T-helper 2 cell treated with Interferon-gamma antibody and Interleukin-4, amounts not matched to agents 5 μg/mL and 100 μg/mL, for 36 hours (primary cell): Measurements from ENCODE around the gene TSPAN16.
A peak's percentile ranks its signal among the peaks of the same experiment; 100 is the strongest.

ENCODE experiments used
- DNase-seq: peaks from one replicate; pipeline ENCODE4 v3.0.0; 2021; ENCODE audit warnings: low spot score
- H3K27ac Mint-ChIP-seq: one replicate; pipeline ENCODE4 v1.8.0; 2021; ENCODE audit warnings: mild to moderate bottlenecking, mixed read lengths
- H3K27me3 Mint-ChIP-seq: one replicate; pipeline ENCODE4 v1.8.0; 2021; ENCODE audit warnings: low read depth, mixed read lengths
- H3K36me3 Mint-ChIP-seq: one replicate; pipeline ENCODE4 v1.8.0; 2021; ENCODE audit warnings: low read depth, mixed read lengths
- H3K4me1 Mint-ChIP-seq: one replicate; pipeline ENCODE4 v1.8.0; 2021; ENCODE audit warnings: low read depth, mixed read lengths
- H3K4me3 Mint-ChIP-seq: one replicate; pipeline ENCODE4 v1.8.0; 2022; ENCODE audit warnings: mild to moderate bottlenecking, moderate library complexity, mixed read lengths
- H3K9me3 Mint-ChIP-seq: one replicate; pipeline ENCODE4 v1.8.0; 2021; ENCODE audit warnings: mixed read lengths

TSPAN16 gene

GRCh38 chr19:11295665-11296245, at the start of gene TSPAN16:
Gene TSPAN16, plus strand, starts transcription at chr19:11296160. Its CDS starts 138 bp downstream, at chr19:11296298.
- no peaks in the 10 kb centered on the region for H3K9me3 Mint-ChIP-seq
- DNase-seq = no peak
- peaks cover 31% of the 10 kb centered on the region for H3K27me3 Mint-ChIP-seq
- no peak within 1 kb of the TSS for H3K4me3 Mint-ChIP-seq
- H3K36me3 Mint-ChIP-seq = no peaks in the 10 kb centered on the region
- no peak within 1 kb of the TSS for H3K27ac Mint-ChIP-seq
- H3K4me1 Mint-ChIP-seq = peaks cover 7% of the 10 kb centered on the region

- no peak for DNase-seq
- Mint-ChIP-seq H3K27ac (no peak overlapping the region), H3K27me3 (peaks cover 2% of the 10 kb centered on the region), H3K4me1 (peaks cover 3% of the 10 kb centered on the region), H3K9me3 (no peaks in the 10 kb centered on the region), H3K4me3 (no peak overlapping the region), H3K36me3 (no peaks in the 10 kb centered on the region)
These were observed 49.0 kb upstream of the TSPAN16 start for GRCh38 chr19:11246941-11247340.

- H3K4me1 Mint-ChIP-seq = peaks cover 3% of the 10 kb centered on the region
These were observed 48.6 kb upstream of the TSPAN16 start for GRCh38 chr19:11247391-11247790.

GRCh38 chr19:11247934-11248333, 48.0 kb upstream of the TSPAN16 start:
- Mint-ChIP-seq H3K36me3 (no peaks in the 10 kb centered on the region), H3K4me3 (no peak overlapping the region), H3K27ac (no peak overlapping the region), H3K4me1 (peaks cover 3% of the 10 kb centered on the region), H3K27me3 (no peaks in the 10 kb centered on the region), H3K9me3 (no peaks in the 10 kb centered on the region)
- no peak for DNase-seq

More at GRCh38 chr19:11247391-11247790, 48.6 kb upstream of the TSPAN16 start:
- no peak overlapping the region for H3K27ac Mint-ChIP-seq
- peaks cover 2% of the 10 kb centered on the region for H3K27me3 Mint-ChIP-seq
- H3K36me3 Mint-ChIP-seq = no peaks in the 10 kb centered on the region
- DNase-seq = no peak
- H3K4me3 Mint-ChIP-seq = no peak overlapping the region
- no peaks in the 10 kb centered on the region for H3K9me3 Mint-ChIP-seq

- no peaks in the 10 kb centered on the region for H3K9me3 Mint-ChIP-seq
- no peaks in the 10 kb centered on the region for H3K27me3 Mint-ChIP-seq
- H3K4me3 Mint-ChIP-seq = no peak overlapping the region
- no peaks in the 10 kb centered on the region for H3K4me1 Mint-ChIP-seq
- H3K36me3 Mint-ChIP-seq = no peaks in the 10 kb centered on the region
- DNase-seq = no peak
- no peak overlapping the region for H3K27ac Mint-ChIP-seq
These were observed 47.1 kb upstream of the TSPAN16 start for GRCh38 chr19:11248852-11249251.

- Mint-ChIP-seq H3K4me3 (no peak overlapping the region), H3K27ac (no peak overlapping the region), H3K27me3 (no peaks in the 10 kb centered on the region), H3K36me3 (no peaks in the 10 kb centered on the region), H3K9me3 (no peaks in the 10 kb centered on the region), H3K4me1 (no peaks in the 10 kb centered on the region)
- DNase-seq = no peak
These were observed 44.7 kb upstream of the TSPAN16 start for GRCh38 chr19:11251217-11251616.

GRCh38 chr19:11251650-11252314, 44.2 kb upstream of the TSPAN16 start:
- no peak overlapping the region for H3K4me3 Mint-ChIP-seq
- H3K27me3 Mint-ChIP-seq = no peaks in the 10 kb centered on the region
- H3K36me3 Mint-ChIP-seq = no peaks in the 10 kb centered on the region
- H3K4me1 Mint-ChIP-seq = no peaks in the 10 kb centered on the region
- DNase-seq = no peak
- no peak overlapping the region for H3K27ac Mint-ChIP-seq
- no peaks in the 10 kb centered on the region for H3K9me3 Mint-ChIP-seq

GRCh38 chr19:11252665-11253355, 43.1 kb upstream of the TSPAN16 start:
- no peak overlapping the region for H3K27ac Mint-ChIP-seq
- H3K36me3 Mint-ChIP-seq = no peaks in the 10 kb centered on the region
- no peaks in the 10 kb centered on the region for H3K27me3 Mint-ChIP-seq
- no peaks in the 10 kb centered on the region for H3K4me1 Mint-ChIP-seq
- no peak overlapping the region for H3K4me3 Mint-ChIP-seq
- DNase-seq = no peak
- no peaks in the 10 kb centered on the region for H3K9me3 Mint-ChIP-seq

GRCh38 chr19:11254666-11255065, 41.3 kb upstream of the TSPAN16 start:
- no peak for DNase-seq
- Mint-ChIP-seq H3K36me3 (no peaks in the 10 kb centered on the region), H3K4me3 (no peak overlapping the region), H3K9me3 (no peaks in the 10 kb centered on the region), H3K4me1 (no peaks in the 10 kb centered on the region), H3K27ac (no peak overlapping the region), H3K27me3 (no peaks in the 10 kb centered on the region)

GRCh38 chr19:11256189-11256588, 39.8 kb upstream of the TSPAN16 start:
- no peak overlapping the region for H3K27ac Mint-ChIP-seq
- no peak for DNase-seq
- H3K4me3 Mint-ChIP-seq = no peak overlapping the region
- no peaks in the 10 kb centered on the region for H3K9me3 Mint-ChIP-seq
- no peaks in the 10 kb centered on the region for H3K36me3 Mint-ChIP-seq
- peaks cover 10% of the 10 kb centered on the region for H3K27me3 Mint-ChIP-seq
- no peaks in the 10 kb centered on the region for H3K4me1 Mint-ChIP-seq

- DNase-seq = no peak
- no peaks in the 10 kb centered on the region for H3K36me3 Mint-ChIP-seq
- H3K9me3 Mint-ChIP-seq = no peaks in the 10 kb centered on the region
- no peaks in the 10 kb centered on the region for H3K4me1 Mint-ChIP-seq
- peaks cover 20% of the 10 kb centered on the region for H3K27me3 Mint-ChIP-seq
- no peak overlapping the region for H3K4me3 Mint-ChIP-seq
- H3K27ac Mint-ChIP-seq = no peak overlapping the region
These were observed 38.0 kb upstream of the TSPAN16 start for GRCh38 chr19:11257846-11258380.

- DNase-seq = no peak
- Mint-ChIP-seq H3K9me3 (no peaks in the 10 kb centered on the region), H3K36me3 (no peaks in the 10 kb centered on the region), H3K27me3 (peaks cover 49% of the 10 kb centered on the region), H3K4me3 (peak overlapping the region; percentile 55), H3K4me1 (no peaks in the 10 kb centered on the region), H3K27ac (no peak overlapping the region)
These were observed 35.0 kb upstream of the TSPAN16 start for GRCh38 chr19:11260996-11261395.

GRCh38 chr19:11261431-11261970, 34.5 kb upstream of the TSPAN16 start:
- Mint-ChIP-seq H3K27ac (no peak overlapping the region), H3K4me1 (no peaks in the 10 kb centered on the region), H3K36me3 (no peaks in the 10 kb centered on the region), H3K27me3 (peaks cover 54% of the 10 kb centered on the region), H3K4me3 (no peak overlapping the region), H3K9me3 (no peaks in the 10 kb centered on the region)
- DNase-seq = no peak
